B cell (primary cell): ENCODE data around the gene MYL10. TPM values are rescaled to one million over a fixed set of nuclear protein-coding genes. Genes with fewer than 3 reads are reported as not detected.

Experiments
- ATAC-seq: fragments of 200-7000 bp; cut with Tn5 transposase; one replicate; pipeline ENCODE4 v1.10.0; 2021; ENCODE audit warnings: low read depth, mild to moderate bottlenecking, moderate number of reproducible peaks, moderate library complexity
- CTCF ChIA-PET: fragments of 350-600 bp; sonication (Branson Sonifier 250); formaldehyde crosslinking; loops from one replicate; lab custom pipeline; 2021; ENCODE audit warnings: antibody characterized with exemption, inconsistent platforms; lab: Charles Lee
- POLR2A ChIA-PET: fragments of 350-600 bp; sonication (Branson Sonifier 250); formaldehyde crosslinking; loops from one replicate; lab custom pipeline; 2021; ENCODE audit warnings: antibody characterized with exemption; lab: Charles Lee
- DNase-seq: peaks from one replicate; pipeline ENCODE4 v3.0.0; 2013
- H2AFZ ChIP-seq: 2 replicates; pipeline ENCODE4 v1.6.1; 2012; ENCODE audit warnings: mild to moderate bottlenecking, low read depth, low read length; ENCODE audit not compliant: insufficient read depth, poor library complexity, severe bottlenecking
- H3K27ac ChIP-seq, 2 donors: 1 replicate in 1 of 2; 2 replicates in 1 of 2; pipeline ENCODE4 v1.5.1; 2012 to 2013; ENCODE audit warnings: low read length in 2 of 2, mild to moderate bottlenecking in 2 of 2, moderate library complexity in 1 of 2
- H3K27me3 ChIP-seq, 4 experiments: fragments of 200-600 bp in 1 of 4; sonication (generic) in 1 of 4; replicated peaks in 1 of 4; 1 replicate in 2 of 4; 2 replicates in 2 of 4; pipeline versions ENCODE4 v1.6.1 to v1.7.0; 2013 to 2016; ENCODE audit warnings: low read length in 3 of 4, mild to moderate bottlenecking in 2 of 4, mixed read lengths in 1 of 4, moderate library complexity in 1 of 4; ENCODE audit not compliant: insufficient read depth in 4 of 4, control insufficient read depth in 3 of 4; ENCODE audit errors: control extremely low read depth in 1 of 4
- H3K36me3 ChIP-seq, 2 experiments: replicated peaks in 1 of 2; 1 replicate in 1 of 2; 2 replicates in 1 of 2; pipeline versions ENCODE4 v1.6.1 to v1.7.1; 2013; ENCODE audit warnings: low read length in 1 of 2; ENCODE audit not compliant: insufficient read depth in 2 of 2, control insufficient read depth in 1 of 2; ENCODE audit errors: control extremely low read depth in 1 of 2, extremely low read depth in 1 of 2
- H3K4me1 ChIP-seq, 2 donors: fragments of 200-600 bp in 1 of 2; sonication (generic) in 1 of 2; 1 replicate in 1 of 2; 2 replicates in 1 of 2; pipeline versions ENCODE4 v1.5.1 to v1.6.1; 2013 to 2017; ENCODE audit warnings: low read length in 2 of 2; ENCODE audit not compliant: control insufficient read depth in 2 of 2, insufficient read depth in 2 of 2
- H3K4me2 ChIP-seq: replicated peaks from 2 replicates; pipeline ENCODE3; 2012; ENCODE audit warnings: mild to moderate bottlenecking, low read depth, low read length; ENCODE audit not compliant: poor library complexity, severe bottlenecking
- H3K4me3 ChIP-seq, 5 experiments: fragments of 200-600 bp in 1 of 5; sonication (generic) in 1 of 5; 1 replicate in 3 of 5; 2 replicates in 2 of 5; pipeline versions ENCODE4 v1.5.1 to v1.7.0; 2011 to 2016; ENCODE audit warnings: low read length in 4 of 5, mild to moderate bottlenecking in 4 of 5, low read depth in 2 of 5, control low read depth in 1 of 5, moderate library complexity in 1 of 5; ENCODE audit not compliant: insufficient read depth in 1 of 5; ENCODE audit errors: control extremely low read depth in 1 of 5, extremely low read depth in 1 of 5
- H3K79me2 ChIP-seq: fragments of 200-600 bp; sonication (generic); one replicate; pipeline ENCODE4 v1.6.0; 2016; ENCODE audit warnings: low read length; ENCODE audit not compliant: control insufficient read depth, insufficient read depth
- H3K9ac ChIP-seq: fragments of 200-600 bp; sonication (generic); 2 replicates; pipeline ENCODE4 v1.6.1; 2017; ENCODE audit warnings: mild to moderate bottlenecking, low read length, moderate library complexity
- H3K9me3 ChIP-seq, 3 donors: one replicate each; pipeline versions ENCODE4 v1.6.1 to v1.7.1; 2013; ENCODE audit warnings: low read length in 2 of 3; ENCODE audit not compliant: control insufficient read depth in 2 of 3, insufficient read depth in 1 of 3; ENCODE audit errors: control extremely low read depth in 1 of 3
- H4K20me1 ChIP-seq: 2 replicates; pipeline ENCODE4 v1.6.0; 2012; ENCODE audit warnings: mild to moderate bottlenecking, low read length; ENCODE audit not compliant: insufficient read depth, control insufficient read depth, poor library complexity, severe bottlenecking
- H3K27ac Mint-ChIP-seq: one replicate; pipeline ENCODE4 v1.8.0; 2021; ENCODE audit warnings: mixed read lengths
- H3K27me3 Mint-ChIP-seq: one replicate; pipeline ENCODE4 v1.8.0; 2021; ENCODE audit warnings: mixed read lengths
- H3K4me1 Mint-ChIP-seq: one replicate; pipeline ENCODE4 v1.8.0; 2021; ENCODE audit warnings: mixed read lengths
- H3K4me3 Mint-ChIP-seq: one replicate; pipeline ENCODE4 v1.8.0; 2021; ENCODE audit warnings: mixed read lengths
- H3K9me3 Mint-ChIP-seq: one replicate; pipeline ENCODE4 v1.8.0; 2022; ENCODE audit warnings: mixed read lengths; ENCODE audit not compliant: insufficient read depth
- CTCF ChIP-seq: fragments of 200-600 bp; IDR thresholded peaks from one replicate; pipeline ENCODE4 v1.8.0; 2022; ENCODE audit warnings: antibody characterized with exemption, mild to moderate bottlenecking
- EZH2 ChIP-seq: IDR thresholded peaks from 2 replicates; pipeline ENCODE4 v1.6.1; 2012; ENCODE audit warnings: borderline replicate concordance, low read depth, mild to moderate bottlenecking, moderate library complexity, low read length; ENCODE audit not compliant: insufficient read depth, poor library complexity, severe bottlenecking
- WGBS: methylation state at CpG from one replicate; pipeline ENCODE4 v1.1.5; 2013; ENCODE audit warnings: missing lambda C conversion rate; ENCODE audit not compliant: insufficient coverage; 5-methylcytosine and 5-hydroxymethylcytosine counted together
- intact Hi-C: fragments of 100-400 bp; cut with micrococcal nuclease; formaldehyde crosslinking; loops from one replicate; pipeline ENCODE4 v1.10.0; 2022
- polyA plus RNA-seq: library from polyadenylated mRNA; depleted of rRNA; stranded (reverse); fragments of >200 nt; gene quantifications from 2 replicates; pipeline ENCODE4 v1.2.3, GENCODE V29; 2012
- total RNA-seq, 2 donors: library from RNA; stranded (reverse); fragments of 120-200 nt in 1 of 2; gene quantifications; 1 replicate in 1 of 2; 2 replicates in 1 of 2; pipeline versions ENCODE4 v1.2.3 to v1.2.4, GENCODE V29; 2013 to 2022

Gene MYL10
- total and polyA plus RNA-seq, 2 donors (not counting 1 experiment from before 2014, with no cell fraction given), result not detected

- ChIA-PET POLR2A (no interaction called here), CTCF (no interaction called here)
- H3K4me3 Mint-ChIP-seq, result no peak overlapping the region
- Histone ChIP-seq H3K79me2 (no peaks in the 10 kb centered on the region), H3K9ac (no peak overlapping the region), H3K27me3 (peaks cover 0 to 4% (median 0%) of the 10 kb centered on the region in 4 experiments), H3K4me3 (no peak overlapping the region), H3K36me3 (no peaks in the 10 kb centered on the region), H2AFZ (no peak overlapping the region), H3K27ac (no peak overlapping the region), H4K20me1 (no peaks in the 10 kb centered on the region), H3K9me3 (peaks cover 0 to 13% (median 0%) of the 10 kb centered on the region in 3 donors), H3K4me2 (no peak overlapping the region), H3K4me1 (no peaks in the 10 kb centered on the region)
- no peak for TF ChIP-seq CTCF
- TF ChIP-seq EZH2, result no peak
- H3K9me3 Mint-ChIP-seq, result peaks cover 2% of the 10 kb centered on the region
- no peak for ATAC-seq
- intact Hi-C loops, result no loop called here
- no peaks in the 10 kb centered on the region for H3K4me1 Mint-ChIP-seq
- H3K27ac Mint-ChIP-seq, result no peak overlapping the region
- H3K27me3 Mint-ChIP-seq, result peaks cover 21% of the 10 kb centered on the region
- no CpG with 5 or more reads among the region's 2 CpGs for WGBS
- no peak for DNase-seq
These were observed 30.6 kb upstream of the MYL10 start for GRCh38 chr7:101659706-101660105.

GRCh38 chr7:101657171-101657570 lies 28.1 kb upstream of the MYL10 start:
- TF ChIP-seq EZH2 (no peak), CTCF (no peak)
- H3K4me1 ChIP-seq, result no peaks in the 10 kb centered on the region
- Mint-ChIP-seq H3K9me3 (peaks cover under 1% of the 10 kb centered on the region), H3K4me1 (no peaks in the 10 kb centered on the region), H3K4me3 (no peak overlapping the region), H3K27me3 (peaks cover 29% of the 10 kb centered on the region), H3K27ac (no peak overlapping the region)
- no peaks in the 10 kb centered on the region for H4K20me1 ChIP-seq
- intact Hi-C loops, result no loop called here
- no peak overlapping the region for H3K9ac ChIP-seq
- H2AFZ ChIP-seq, result no peak overlapping the region
- no peak for DNase-seq
- CTCF ChIA-PET, result no interaction called here
- H3K27ac ChIP-seq, result no peak overlapping the region
- H3K27me3 ChIP-seq, result peaks cover 0 to 4% (median 0%) of the 10 kb centered on the region in 4 experiments
- H3K36me3 ChIP-seq, result no peaks in the 10 kb centered on the region
- no peak overlapping the region for H3K4me2 ChIP-seq
- no peak for ATAC-seq
- POLR2A ChIA-PET, result no interaction called here
- no peaks in the 10 kb centered on the region for H3K9me3 ChIP-seq
- no peak overlapping the region for H3K4me3 ChIP-seq
- WGBS, result 85% methylated on average over 4 of the region's 5 CpGs
- no peaks in the 10 kb centered on the region for H3K79me2 ChIP-seq
